Stimulated activated CD4-positive, alpha-beta T cell treated with anti-CD3 and anti-CD28 coated beads, Interleukin-4, amount 100 ng/mL, for 24 hours (primary cell): Measurements from ENCODE around the gene LRRC18.

Experiments
- DNase-seq: peaks from one replicate; pipeline ENCODE4 v3.0.0-alpha.2; 2020

LRRC18 gene

DNA sequence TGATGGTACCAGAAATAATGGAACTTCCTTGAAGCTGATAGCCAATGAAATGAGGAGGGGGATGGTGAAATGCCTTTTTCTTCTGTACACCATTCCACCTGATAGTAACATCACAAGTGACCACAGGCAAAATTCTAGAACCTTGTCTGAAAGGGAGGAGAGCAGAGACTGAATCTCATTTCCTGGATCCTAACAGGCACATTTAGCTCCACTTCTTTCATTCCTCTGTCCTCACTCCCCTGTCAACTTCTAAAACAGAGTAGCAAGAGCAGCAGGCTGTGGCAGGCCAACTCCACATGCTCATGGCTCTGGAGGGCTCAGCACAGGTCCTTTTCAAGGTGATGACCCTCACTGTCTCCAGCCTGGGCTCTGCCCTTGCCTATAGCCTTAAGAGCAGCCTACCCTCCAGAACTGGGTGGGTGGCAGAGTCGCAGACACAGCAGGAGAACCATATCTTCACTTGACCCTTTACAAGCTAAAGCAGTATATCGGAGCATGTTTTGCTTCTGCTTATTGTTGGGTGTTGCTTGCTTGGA lies at the start of gene LRRC18:
Gene LRRC18, minus strand, starts transcription at position 51 of the 536 bp plus-strand sequence. CDS start 25,685 bp downstream, outside the sequence.
- DNase-seq: no peak

DNA sequence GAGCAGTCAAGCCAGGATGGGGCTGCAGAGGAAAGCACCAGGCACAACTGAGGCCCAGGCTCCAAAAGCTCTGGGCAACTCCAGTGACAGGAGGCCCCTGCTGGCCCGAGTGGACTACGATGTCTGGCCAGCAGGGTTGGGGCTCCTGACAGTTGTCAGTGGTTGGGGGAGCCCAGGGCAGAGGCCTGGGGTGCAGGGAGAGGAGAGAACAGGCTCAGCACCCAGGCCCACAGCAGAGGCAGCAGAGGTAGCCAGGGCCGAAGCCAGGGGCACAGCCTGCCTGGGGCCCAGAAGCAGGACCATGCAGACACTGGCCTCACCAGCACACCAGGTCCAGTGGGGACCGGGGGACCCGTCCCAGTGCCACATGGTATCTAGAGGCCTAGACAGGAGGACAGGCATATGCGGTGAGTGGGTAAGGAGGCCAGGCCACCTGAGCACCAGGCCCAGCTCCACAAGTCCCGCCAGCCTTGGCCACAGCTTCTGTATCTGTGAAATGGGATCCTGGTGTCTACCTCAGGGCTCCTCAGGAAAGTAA lies 46.0 kb upstream of the LRRC18 start:
- no peak for DNase-seq

DNA sequence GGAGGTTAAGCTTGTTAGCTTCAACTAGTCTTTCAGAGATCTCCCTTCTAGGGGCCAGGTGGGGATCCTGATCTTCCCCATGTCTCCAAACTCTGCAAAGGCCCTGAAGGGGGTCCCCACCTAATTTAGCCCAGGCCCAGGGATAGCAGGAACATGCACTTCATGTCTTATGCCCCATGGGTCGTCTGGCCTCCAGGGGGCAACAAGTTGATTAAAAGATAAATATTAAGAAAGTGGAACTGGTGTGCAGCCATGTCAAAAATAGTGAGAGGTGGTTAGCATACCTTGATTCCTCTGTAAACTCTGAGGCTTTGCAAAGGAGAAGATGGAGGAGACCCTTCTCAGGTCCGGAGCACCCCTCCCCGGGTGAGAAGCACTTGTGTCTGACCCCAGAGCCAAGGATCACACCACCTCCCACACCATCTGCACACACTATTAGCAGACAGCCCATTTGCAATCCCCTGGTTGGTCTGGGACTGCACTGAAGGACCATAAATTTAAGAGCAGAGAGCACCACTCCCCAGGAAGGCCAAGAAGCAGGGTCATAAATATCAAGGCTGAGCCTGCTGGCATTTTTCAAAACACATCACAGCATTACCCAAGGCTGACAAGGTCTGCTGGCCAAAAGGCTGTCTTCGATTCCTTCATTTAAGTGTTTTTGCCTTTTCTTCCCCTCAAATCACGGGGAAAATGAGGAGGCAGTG lies 44.2 kb upstream of the LRRC18 start:
- DNase-seq: no peak

DNA sequence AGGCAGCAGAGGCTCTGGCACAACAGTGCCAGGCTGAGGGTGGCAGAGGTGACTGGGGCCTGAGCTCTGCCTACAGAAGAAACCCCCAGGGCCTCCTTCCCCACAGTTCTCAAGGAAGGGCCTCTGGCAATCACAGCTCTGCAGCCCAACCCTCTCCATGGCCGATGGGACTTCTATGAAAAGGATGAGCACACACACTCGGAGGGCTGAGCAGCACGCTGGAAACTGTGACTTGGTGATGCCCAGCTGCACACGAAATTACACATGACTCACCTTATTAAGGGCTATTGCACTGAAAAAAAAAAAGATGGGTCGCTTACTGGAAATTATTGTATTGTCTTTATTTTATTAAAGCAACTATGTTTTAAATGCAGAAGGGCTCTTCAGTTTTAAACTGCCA lies 42.9 kb upstream of the LRRC18 start:
- no peak for DNase-seq

DNA sequence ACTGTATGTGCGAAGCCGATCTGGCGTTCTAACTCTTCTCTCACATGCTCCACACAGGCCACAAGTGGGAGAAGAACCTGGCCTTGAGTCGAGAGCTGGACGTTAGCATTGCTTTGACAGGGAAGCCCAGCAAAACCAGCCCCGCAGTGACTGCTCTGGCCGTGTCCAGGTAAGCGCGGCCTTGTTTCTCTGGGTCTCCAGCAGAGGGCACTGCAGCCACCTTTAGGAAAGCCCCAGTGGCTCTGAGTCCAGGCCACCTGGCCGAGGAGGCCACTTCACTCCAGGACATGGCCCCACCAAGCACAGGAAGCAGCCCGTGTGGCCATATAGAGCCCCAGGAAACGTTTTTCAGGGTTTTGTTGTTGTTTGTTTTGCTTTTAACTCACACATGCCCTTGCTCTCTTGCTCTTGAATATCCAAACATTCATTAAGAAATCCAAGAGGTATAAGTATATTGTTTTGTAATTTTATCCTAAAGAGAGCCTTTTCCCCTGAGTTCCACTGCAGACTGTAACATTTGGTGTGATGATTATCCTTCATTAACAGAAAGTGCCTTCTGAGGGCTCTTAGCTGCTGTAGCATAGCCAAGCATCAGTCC lies 41.8 kb upstream of the LRRC18 start:
- DNase-seq: peak; percentile 18

DNA sequence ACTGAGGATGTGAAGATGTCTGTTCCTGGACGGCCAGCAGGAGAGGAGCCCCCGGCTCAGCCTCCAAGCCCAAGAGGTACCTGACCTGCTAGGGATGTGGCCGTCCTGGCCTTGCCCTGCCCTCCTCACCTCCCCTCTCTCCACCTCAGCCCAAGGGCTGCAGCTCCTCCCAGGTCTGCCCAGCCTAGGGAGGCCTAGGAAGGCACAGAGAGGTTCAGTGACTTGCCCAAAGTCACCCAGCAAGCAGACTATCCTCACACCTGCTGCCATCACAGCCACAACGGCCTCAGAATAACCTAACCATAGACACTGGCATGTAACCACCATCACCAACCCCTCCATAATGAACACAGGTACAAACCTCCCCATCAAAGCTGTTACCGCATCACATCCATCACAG lies 38.7 kb upstream of the LRRC18 start:
- no peak for DNase-seq

DNA sequence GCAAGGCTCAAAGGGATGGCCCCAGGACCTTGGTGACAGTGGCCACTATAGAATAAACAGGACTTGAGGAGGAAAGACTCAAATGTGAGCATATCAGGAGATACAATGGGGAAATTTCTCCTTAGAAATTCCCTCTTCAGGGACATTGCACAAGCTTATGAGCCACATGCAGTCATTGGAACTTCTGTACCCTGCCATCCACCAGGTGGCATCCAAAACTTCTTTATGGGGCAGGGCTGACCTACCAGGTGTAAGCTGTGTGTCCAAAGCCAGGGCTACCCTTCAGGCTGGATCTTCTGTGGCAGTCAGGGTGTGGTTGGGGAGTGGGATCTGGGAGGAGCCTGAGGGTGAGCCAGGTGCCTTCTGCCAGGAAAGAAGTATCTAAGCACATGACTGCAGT lies 36.6 kb upstream of the LRRC18 start:
- DNase-seq: no peak

DNA sequence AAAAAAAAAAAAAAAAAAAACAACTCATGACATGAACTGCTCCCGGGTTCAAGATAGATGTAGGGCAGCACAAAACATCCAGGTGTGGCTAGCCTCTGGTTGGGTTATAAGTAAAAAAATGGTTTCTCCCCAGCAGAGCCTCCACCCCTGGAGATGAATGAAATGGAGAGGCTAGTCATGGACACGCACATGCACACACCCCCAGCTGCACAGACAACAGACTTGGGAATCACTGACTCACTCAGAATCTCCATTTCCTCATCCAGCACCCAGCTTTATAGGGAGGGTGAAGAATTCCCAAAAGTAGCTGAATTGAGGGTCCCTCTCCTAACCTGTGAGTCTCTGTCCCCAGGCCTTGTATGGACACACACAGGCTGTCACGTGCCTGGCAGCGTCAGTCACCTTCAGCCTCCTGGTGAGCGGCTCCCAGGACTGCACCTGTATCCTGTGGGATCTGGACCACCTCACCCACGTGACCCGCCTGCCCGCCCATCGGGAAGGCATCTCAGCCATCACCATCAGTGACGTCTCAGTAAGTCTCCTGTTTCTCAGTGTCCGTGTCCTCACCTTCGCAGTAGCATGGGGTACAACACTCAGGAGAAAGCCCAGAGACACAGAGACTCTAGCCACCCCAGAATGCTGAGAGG lies 35.0 kb upstream of the LRRC18 start:
- DNase-seq: no peak

DNA sequence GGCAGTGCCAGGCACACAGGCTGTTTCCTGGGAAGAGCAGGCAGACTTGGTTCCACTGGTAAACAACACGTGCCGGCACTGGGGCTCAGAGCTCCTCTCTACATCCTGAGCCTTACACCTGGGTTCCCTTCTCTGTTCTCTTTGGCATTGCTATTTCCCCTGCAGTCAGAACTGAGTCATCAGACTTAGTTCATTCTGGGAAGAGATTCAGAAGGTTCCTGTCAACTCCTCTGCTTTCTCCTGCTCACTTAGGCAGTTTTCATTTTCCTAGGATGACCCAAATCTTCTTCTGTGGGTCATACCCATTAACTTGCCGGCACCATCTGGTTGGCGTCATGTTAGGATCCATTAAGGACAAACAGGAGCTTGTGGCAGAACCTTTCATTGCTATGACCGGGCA lies 33.4 kb upstream of the LRRC18 start:
- no peak for DNase-seq

DNA sequence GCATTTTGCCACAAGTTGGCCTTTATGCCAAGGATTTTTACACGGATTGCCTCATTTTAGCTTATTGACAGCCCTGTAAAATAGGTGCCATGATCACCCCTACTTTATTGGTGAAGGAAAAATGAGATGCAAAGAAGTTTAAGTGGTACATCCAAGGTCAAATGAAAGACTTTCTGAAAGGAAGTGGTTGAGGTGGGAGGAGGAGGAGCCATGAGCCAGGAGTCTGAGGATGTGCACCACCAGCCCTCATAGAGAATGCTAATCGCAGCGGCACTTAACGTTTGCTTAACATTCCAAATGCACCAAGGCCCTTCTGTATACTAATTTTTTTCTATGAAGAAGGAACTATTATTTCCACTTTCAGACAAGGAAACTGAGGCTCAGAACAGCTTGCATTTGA lies 31.0 kb upstream of the LRRC18 start:
- no peak for DNase-seq

DNA sequence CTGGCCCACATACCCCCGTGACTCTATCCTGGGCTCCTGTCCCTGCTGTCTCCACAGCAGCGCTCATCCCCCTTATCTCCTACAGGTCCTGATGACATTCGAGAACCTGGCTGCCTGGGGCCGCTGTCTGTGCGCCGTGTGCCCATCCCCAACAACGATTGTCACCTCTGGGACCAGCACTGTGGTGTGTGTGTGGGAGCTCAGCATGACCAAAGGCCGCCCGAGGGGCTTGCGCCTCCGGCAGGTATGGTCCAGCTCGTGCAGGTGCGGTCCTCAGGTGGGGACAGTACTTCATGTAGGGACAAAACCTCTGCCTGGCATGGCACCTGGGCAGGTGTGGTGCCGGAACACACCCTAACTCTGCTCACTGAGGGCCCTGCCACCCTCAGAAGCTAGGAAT lies 30.4 kb upstream of the LRRC18 start:
- no peak for DNase-seq

DNA sequence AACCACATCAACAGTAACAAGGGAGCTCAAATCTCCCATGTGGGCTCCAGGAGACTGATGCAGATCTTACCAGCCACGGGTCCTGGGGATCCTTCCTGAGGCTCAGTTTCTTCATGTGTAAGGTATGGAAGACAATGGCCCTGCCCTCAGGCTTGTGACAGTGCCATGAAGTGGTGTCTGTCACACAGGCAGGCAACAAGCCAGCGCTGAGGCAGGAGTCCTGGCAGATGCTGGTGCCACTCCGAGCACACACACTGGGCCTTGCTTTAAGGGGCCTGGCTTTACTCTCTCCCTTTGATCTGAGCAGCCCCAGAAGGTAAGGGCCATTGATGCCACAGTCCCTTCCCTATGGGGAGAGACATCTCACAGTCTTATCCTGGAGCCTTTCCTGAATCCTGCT lies 28.4 kb upstream of the LRRC18 start:
- DNase-seq: no peak

DNA sequence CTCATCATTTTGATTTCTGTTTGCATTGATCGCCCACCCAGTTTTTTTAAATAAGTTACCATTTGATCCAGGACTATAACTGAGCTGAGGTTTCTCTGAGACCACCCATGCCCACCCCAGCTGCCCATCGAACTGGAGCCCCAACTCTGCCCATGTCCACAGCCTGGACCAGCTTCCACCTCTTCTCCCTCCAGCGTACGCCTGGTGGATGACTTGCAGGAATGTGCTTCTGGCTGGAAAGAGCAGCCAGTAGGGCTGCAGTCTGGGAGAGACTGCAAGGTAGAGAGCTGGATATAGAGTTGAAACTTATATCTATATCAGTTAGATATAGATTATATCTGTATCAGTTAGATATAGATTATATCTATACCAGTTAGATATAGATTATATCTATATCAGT lies 25.8 kb upstream of the LRRC18 start:
- DNase-seq: no peak

DNA sequence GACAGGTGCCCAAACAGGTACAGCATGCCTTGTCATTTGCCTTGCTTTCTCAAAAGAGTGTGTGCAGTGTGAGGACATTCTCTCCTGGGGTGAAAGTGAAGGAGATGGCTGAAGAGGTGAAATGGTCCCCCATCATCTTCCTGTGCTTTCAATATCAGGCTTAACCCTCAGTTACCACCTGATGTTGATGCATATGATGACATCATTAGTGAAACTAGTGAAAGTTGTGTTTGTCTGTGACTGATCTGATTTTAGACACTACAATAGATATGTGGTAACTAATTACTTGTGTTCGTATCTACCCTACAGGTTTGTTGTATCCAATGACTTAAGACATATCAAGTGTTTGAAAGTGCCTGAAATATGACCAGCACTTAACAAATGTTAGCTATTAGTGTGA lies 24.4 kb upstream of the LRRC18 start:
- DNase-seq: no peak

DNA sequence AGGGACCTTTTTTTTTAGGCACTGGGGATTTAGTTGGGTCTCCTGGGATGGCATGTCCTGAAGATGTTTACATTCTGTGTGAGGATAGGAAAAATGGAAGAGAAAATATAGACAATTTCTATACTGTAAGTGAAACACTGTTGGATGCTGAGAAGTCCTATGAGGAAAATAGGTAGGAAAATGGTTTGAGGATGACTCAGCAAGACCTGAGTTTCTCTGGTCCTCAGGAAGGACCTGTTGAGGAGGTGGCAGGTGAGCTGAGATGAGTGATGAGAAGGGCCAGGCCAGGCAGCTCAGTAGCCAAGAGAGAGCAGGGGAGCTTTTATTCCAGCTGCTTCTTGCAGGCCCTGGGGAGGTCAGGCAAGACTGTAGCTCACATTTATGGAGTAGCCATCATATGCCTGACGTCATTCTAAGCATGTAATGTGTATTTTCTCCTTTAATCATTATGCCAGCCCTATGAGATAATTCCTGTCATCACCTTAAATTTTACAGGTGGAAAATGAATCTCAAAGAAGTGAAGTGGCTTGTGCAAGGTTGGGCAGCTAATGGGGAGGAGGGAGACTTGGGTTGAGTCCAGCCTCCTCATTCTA lies 19.1 kb upstream of the LRRC18 start:
- DNase-seq: no peak

DNA sequence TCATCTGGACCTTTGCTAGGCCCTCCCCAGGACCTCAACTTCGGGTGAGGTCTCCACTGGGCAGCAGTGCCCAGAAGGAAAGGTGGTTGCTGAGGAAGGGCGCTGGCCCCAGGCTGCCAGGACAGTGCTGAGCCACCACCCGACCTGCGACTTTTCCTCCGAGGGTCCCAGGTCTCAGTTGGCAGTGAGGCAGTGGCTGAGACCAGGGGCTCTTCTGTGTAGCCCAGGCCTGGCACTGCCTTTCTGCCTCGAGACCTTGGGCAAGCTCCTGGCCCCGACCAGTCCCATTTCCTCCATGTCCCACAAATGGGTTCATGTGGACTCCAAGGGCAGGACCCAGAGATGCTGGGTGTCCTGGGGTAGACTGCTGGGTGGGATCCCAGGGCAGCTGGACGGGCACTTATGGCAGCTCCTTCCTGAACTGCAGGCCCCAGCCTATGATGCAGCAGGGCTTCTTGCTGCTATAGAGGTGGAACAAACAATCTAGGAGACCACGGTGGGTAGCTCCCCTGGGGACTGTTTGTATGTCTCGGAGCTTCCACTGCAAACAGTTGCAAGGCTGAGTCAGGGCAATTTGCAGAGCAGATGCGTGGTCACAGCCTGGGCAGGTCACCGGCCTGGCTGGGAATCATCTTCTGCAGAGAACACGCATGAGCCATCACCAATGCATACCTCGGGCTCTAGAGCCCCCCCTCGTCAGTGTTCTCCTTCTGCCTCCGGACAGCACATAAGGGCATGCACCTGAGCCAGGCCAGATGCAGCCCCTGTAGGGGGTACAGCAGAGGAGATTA lies 17.9 kb upstream of the LRRC18 start:
- DNase-seq: no peak

DNA sequence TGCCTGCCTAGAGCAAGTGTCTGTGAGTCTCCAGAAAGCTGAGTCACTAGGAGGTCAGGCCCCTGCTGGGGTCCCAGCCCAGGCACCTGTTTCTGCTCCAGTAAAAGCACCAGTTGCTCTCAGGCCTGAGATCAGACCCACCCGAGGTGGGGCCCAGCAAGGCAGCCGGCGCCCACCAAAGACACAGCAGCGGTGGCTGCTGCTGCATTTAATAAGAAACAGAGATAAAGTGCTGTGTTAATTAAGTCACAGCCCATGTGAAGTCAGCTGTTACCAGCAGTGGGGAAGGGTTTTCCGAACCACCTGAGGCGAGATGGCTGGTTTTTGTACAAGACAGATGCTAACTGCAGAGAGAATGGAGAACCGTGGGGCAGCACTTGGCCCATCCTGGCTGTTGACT lies 12.1 kb upstream of the LRRC18 start:
- DNase-seq: no peak

DNA sequence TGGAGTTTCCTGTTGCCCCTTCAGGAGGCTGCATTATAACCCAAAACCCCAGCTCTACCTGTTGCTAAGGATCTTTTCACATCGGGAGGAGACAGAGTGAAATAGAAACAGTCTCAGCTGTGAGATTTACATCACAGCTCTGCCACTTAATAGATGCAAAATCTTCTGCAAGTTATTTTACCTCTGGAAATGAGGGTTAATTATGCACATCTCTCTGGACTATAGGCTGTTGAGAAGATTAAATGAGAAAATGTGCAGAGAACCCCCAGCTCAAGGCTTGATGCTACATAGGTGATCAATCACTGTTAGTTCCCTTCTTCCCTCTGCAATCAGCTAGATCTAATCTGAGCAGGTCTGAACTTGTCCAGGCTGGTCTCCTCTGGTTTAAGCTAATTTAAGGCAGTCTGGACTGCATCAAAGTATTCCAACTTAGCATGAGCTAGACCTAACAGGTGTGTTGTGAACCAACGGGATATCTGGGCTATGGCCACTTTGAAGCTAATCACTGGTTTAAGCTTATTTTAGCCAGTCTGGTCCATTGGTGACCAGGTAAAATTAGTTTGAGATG lies 8.9 kb upstream of the LRRC18 start:
- no peak for DNase-seq

DNA sequence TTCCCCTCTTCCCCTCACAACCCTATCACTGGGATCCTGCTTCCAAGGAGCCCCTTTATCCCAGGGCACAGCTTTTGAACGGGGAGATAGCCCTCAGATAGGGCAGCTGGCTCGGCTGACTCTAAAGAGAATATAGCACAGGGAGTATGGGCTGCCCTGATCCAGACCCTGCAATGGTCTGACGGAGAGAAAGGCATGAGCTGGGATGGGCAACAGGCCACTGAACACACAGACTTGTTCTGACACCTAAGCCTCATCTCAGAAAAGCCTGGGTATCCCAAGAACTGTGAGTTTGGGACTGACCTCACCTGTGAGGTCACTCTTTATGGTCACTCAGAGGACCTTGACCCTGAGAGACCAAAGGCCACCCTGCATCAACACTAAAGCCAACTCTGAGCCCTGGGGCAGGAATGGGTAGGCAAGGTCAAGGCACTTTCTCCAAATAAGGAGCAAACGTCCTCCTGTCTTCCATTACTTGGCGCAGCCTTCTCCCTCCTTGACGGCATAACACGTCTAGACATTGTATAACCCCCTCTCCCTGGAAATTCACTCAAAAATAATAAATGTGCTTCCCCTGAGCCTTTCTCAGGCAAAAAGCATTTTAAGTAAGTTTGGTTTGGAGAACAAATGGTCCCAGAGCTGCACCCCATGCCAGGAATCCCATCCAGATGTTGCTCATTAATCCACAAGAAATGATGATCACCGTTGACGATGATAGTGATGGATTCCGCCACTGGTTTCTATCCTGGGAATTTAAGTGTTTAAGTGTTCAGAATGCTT lies 8.2 kb upstream of the LRRC18 start:
- DNase-seq: no peak

DNA sequence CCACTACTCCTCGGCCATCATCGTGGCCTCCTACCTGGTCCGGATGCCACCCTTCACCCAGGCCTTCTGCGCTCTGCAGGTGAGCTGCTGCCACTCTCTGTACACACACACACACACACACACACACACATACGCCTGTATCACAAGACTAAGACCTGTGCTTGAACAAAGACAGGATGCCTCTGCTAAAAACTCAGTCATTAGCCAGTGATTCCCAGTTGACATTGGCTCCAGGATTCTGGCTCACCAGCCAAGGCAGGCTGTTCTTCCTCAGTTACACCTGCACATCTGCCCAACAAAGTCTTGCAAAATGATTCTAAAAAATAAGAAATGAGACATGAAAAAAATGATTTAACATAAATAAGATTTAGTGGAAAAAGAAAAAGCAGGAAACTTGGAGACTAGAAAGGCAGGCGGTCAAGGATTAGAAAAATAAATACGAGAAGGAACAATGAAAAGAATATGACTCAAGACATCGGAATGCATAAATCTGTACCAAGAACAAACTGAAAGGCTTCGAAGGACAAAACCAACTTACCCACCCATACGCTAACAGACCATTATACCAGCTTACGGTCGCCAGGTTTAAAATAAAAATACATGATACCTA lies 7.4 kb upstream of the LRRC18 start:
- DNase-seq: no peak

DNA sequence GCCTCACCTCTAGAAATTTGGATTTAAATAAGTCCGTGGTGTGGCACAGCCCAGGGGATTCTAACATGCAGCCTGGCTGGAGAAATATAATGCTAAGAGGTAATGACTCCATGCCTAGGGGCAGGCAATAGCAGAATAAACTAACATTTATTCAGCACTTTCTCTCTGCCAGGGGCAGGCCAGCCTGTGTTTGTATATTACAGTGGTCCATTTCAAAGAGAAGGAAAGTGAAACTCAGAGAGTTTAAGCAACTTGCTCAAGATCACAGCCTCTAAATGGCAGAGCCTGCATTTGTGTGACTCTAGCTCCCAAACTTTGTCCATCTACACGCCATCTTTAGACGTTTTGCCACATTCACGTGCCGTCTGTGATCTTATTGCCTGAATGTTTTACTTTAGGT lies 6.7 kb upstream of the LRRC18 start:
- no peak for DNase-seq
